Measurements from ENCODE around the gene NDEL1.

Gene NDEL1

GRCh38 chr17:8481703-8482102 is 46.0 kb downstream of the NDEL1 start:
- DNase-seq = no peak

GRCh38 chr17:8482546-8482945 is 46.9 kb downstream of the NDEL1 start:
- DNase-seq = no peak

GRCh38 chr17:8484465-8484864 is 48.8 kb downstream of the NDEL1 start:
- no peak for DNase-seq

- no peak for DNase-seq
These were observed 49.8 kb downstream of the NDEL1 start for GRCh38 chr17:8485491-8485890.

- DNase-seq = no peak
These were observed 51.5 kb downstream of the NDEL1 start for GRCh38 chr17:8487130-8487645.

- DNase-seq = no peak
These were observed 52.1 kb downstream of the NDEL1 start for GRCh38 chr17:8487743-8488142.

GRCh38 chr17:8488491-8488890 is 52.8 kb downstream of the NDEL1 start:
- no peak for DNase-seq

- DNase-seq = no peak
These were observed 53.2 kb downstream of the NDEL1 start for GRCh38 chr17:8488901-8489300.

GRCh38 chr17:8489841-8490240 is 54.2 kb downstream of the NDEL1 start:
- DNase-seq = no peak

GRCh38 chr17:8490256-8491023 is 54.8 kb downstream of the NDEL1 start:
- DNase-seq = no peak

- no peak for DNase-seq
These were observed 56.4 kb downstream of the NDEL1 start for GRCh38 chr17:8492121-8492520.

- DNase-seq = no peak
These were observed 58.3 kb downstream of the NDEL1 start for GRCh38 chr17:8494021-8494420.

GRCh38 chr17:8494506-8495111 is 58.9 kb downstream of the NDEL1 start:
- no peak for DNase-seq

- no peak for DNase-seq
These were observed 60.4 kb downstream of the NDEL1 start for GRCh38 chr17:8496081-8496480.

GRCh38 chr17:8499171-8499570 is 63.5 kb downstream of the NDEL1 start:
- no peak for DNase-seq

GRCh38 chr17:8499614-8500013 is 63.9 kb downstream of the NDEL1 start:
- DNase-seq = no peak

GRCh38 chr17:8500609-8501008 is 64.9 kb downstream of the NDEL1 start:
- no peak for DNase-seq

GRCh38 chr17:8502126-8502525 is 66.4 kb downstream of the NDEL1 start:
- DNase-seq = no peak

GRCh38 chr17:8503368-8503767 is 67.7 kb downstream of the NDEL1 start:
- DNase-seq = no peak

GRCh38 chr17:8503807-8504206 is 68.1 kb downstream of the NDEL1 start:
- no peak for DNase-seq

GRCh38 chr17:8504460-8505207 is 69.0 kb downstream of the NDEL1 start:
- no peak for DNase-seq

GRCh38 chr17:8506145-8506544 is 70.5 kb downstream of the NDEL1 start:
- no peak for DNase-seq

- DNase-seq = no peak
These were observed 79.1 kb downstream of the NDEL1 start for GRCh38 chr17:8514801-8515200.

Measured in activated naive CD4-positive, alpha-beta T cell treated with anti-CD3 and anti-CD28 coated beads, Interleukin-2, amount 50 U/mL, for 16 hours (primary cell).